Right kidney (tissue), 1 donor: ENCODE results near the gene GPAM.
"Not testable (repeated sequence)": the region's sequence is repeated elsewhere in the genome, so short reads cannot be mapped to it uniquely, and the experiment has no call there.

ENCODE experiments used
- DNase-seq: peaks from one replicate; pipeline ENCODE4 v3.0.0-alpha.2; 2016

The GPAM gene

DNA sequence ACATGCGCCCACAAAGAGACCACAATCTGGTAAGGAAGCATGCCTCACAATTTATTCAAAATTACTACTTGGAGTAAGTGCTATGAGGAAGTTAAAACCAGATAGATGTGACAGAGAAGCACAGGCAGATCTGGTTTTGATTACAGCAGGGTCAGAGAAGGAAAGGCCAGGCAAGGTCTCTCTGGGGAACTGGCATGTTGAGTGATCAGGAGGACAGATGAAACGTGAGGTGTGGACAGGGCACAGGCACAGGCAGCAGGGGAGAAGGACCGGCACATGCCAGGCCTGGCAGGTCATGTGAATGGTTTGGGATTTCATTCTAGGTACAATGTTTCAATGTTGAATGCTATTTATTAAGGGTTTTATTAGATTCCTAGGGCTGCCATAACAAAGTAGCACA lies 51.6 kb downstream of the GPAM start:
- no peak for DNase-seq

DNA sequence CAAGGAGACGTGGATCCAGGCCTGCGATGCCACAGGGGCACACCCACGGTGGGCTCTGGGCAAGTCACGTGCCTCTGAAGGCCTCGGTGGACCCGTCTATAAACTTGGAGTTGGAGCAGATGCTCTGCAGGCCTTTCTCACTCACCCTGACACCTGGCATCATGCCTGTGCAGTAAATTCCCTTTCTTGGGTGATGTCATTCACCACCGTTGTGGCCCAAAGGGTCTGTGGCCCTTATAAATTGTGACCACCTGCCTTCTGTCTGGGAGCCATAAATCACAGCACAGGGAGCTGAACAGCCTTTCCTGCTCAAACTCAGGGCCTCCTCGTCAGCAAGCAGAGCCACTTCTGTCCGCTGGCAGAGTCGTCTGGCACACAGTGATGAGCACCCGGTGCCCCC lies 52.2 kb downstream of the GPAM start:
- DNase-seq: peak; percentile 47

DNA sequence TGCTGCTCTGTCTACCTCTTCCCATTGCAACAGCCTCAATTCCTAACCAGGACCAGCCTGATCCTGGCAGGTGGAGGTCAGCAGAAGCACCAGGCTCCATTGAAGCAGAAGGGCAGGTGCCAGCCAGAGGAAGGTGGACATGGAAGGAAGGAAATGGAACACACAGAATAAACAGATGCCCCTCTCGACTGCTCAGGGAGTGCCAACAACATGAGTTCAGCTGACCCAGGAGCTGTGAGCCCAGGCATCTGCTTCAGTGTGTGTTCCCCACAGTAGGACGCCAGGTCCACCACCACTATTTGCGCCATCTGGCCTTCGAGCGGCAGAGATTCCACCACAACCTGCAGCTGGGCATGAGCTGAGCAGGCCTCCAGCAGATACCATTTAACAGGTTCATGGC lies 56.7 kb downstream of the GPAM start:
- DNase-seq: no peak

DNA sequence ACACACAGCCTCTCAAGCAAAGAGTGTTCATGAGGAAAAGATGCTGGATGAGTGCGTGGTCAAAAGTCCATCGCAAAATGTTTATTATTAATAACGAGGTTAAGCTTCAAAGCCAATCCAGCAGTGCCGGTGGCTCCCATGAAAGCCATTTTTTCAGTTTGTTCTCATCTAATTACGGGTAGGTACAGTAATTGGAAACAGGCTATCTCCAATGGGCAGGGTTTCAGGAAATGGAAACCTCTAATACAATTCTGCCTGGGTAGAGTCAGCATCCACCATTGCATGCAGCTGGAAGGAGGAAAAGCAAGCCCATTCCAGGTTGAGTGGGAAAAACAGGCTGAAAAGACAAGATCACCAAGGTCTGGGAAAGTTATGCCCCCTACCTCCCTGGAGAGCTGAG lies 57.4 kb downstream of the GPAM start:
- DNase-seq: no peak

DNA sequence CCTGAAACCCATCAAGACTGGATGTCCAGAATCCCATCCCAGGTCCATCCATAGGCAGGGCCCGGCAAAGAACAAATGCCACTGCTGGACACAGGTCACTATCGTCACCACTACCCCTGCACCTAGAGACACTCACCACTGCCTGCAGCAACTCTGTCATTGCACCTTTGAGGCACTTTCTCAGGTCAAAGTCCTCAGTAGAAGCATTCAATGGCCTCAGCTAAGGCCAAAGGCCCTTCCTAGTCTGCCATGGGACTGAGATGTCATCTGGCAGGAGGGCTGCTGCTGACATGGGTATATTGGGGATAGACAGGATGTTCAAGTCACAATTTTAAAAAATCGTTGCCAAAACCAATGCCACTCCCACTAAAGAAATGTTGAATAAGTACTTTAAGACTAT lies 58.7 kb downstream of the GPAM start:
- DNase-seq: no peak

DNA sequence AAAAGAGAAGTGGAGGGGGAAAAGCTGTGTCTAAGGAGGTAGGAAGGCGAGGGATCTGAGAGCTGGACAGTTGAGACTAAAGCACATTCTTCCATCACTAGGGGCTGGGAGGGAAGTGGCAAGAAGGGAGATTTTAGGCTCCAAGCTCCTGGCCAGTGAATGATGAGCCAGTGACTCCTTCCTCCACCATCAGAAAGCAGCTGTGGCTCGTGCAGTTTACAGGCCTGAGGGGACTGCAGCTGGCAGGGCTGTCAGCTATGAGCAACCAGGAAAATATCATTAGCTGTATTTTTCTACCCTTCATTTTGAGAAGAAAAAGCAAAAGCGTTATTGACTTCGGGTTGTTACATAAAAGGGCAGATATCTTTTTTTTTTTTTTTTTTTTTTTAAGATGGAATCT lies 60.7 kb downstream of the GPAM start:
- no peak for DNase-seq

DNA sequence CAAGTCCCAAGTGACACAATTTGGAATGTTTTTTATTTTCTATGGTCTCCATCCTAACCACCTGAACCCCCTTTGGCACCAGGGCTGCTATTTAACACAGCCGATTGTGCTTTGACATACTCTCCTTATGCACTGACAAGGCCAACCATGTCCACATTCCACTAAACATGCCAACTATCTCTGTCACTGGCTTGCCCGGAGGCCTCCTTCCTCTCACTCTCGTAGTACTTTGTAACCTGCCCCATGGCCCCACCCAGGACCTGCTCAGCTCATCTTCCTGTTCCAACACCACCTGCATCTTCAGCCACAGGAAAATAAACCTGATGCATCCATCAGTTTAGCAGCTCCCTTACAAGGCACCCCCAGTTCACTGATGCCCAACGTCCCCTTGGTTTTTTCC lies 63.1 kb downstream of the GPAM start:
- DNase-seq: no peak

DNA sequence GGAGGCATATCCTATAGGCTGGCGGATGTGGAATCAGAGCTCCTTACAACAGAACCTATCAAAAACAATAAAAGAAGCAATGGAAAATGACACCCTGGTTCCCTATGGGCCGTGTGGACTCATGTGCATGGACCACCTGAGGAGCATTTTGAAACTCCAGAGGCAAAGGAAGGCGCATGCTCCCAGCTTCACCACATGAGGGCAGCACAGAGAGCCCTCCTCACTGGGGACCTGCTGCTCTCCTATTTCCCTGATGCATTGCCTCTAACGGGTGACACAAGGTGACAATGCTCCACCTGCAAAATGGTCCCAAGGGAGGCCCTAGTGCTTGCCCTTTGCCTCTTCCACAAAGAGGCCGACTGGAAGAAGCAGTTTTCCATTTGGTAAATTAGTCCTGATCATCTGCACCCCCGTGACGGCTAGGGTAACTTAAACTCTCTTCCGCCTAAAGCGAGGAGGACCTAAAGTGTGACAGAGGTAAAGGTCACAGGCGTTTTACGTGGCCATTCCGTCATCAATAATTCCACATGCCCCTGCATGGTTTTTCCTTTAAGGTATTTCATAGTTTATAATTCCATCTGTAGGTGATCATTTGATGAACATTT lies 67.7 kb downstream of the GPAM start:
- no peak for DNase-seq

DNA sequence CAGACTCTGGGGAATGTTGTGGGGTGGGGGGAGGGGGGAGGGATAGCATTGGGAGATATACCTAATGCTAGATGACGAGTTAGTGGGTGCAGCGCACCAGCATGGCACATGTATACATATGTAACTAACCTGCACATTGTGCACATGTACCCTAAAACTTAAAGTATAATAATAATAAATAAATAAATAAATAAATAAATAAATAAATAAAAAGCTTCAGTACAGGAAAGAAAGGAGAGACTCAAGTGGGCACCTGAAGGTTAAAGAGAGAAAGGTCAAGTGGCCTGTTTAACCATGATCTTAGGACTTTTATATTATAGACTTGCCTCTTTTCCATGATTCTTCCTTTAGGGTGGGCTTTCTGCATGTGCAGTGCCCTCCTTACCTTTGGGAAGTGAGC lies 73.8 kb downstream of the GPAM start:
- not testable (repeated sequence) for DNase-seq
